Measurements from ENCODE around the gene ROPN1B.
A peak's percentile ranks its signal among the peaks of the same experiment; 100 is the strongest.
"Not testable (repeated sequence)": the region's sequence is repeated elsewhere in the genome, so short reads cannot be mapped to it uniquely, and the experiment has no call there.

ROPN1B gene

DNA sequence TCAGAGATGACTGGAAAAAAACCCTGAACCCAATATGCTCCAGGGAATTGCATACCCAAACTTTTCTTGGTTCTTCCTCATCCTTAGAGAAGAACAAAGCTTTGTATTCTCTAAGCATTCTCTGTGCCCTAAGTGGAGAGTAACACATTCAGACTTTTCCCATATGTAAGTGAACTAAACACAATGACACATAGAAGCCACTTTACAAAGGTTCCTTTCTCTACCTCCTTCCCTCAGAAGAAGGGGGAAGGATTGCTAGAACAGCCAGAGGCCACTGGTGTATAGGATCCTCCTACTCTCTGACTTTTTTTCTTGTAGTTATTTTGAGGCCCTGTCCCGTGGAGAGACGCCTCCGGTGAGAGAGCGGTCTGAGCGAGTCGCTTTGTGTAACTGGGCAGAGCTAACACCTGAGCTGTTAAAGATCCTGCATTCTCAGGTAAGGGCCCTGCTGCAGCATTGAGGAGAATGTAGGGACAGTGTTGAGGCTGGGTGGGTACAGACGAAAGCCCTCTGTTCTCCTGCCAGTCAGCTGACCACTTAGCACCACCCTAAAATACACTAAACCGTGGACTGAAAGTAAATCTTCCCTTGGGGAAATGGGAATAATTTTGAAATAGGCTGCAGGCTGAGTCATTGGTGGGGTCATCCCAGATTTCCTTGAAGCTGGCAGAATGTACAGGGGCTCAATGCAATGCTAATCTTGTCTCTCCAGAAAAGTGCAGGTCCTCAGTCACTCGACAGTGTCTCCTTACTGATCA lies 6.4 kb downstream of the ROPN1B start:
- DNase-seq (ENCODE audit: low read depth, low spot score); H3K27me3 ChIP-seq (ENCODE audit: control insufficient read depth, insufficient read depth, low read length); H3K4me3 ChIP-seq (ENCODE audit: low read length); H3K9me3 ChIP-seq (ENCODE audit: control insufficient read depth, insufficient read depth, low read length); H3K4me1 ChIP-seq (ENCODE audit: control insufficient read depth, insufficient read depth, low read length); H3K27ac ChIP-seq (ENCODE audit: low read length); H3K36me3 ChIP-seq (ENCODE audit: control insufficient read depth, insufficient read depth, low read length): not testable (repeated sequence)
- WGBS (ENCODE audit: insufficient coverage, insufficient read length): no CpG with 5 or more reads among the region's 9 CpGs

DNA sequence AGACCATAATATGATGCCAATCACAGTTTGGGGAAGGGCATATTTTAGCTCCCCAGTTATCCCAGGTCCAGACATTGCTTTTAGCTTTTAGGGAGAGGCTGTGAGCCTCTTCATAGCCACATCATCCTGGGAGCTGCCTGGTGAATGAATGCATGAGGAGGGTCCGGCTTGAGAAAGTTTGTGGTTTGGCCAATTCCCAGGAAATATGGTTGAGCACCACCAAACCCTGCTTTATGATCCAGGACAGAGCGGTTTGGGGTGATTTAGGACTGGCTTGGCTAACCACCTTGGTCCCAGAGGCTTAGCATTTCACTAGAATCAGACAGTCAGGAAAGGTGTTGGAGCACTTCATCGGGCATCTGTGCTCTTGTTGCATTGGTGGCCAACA lies 7.0 kb downstream of the ROPN1B start:
- H3K36me3 ChIP-seq (ENCODE audit: control insufficient read depth, insufficient read depth, low read length); H3K27ac ChIP-seq (ENCODE audit: low read length); H3K4me3 ChIP-seq (ENCODE audit: low read length); H3K9me3 ChIP-seq (ENCODE audit: control insufficient read depth, insufficient read depth, low read length); H3K4me1 ChIP-seq (ENCODE audit: control insufficient read depth, insufficient read depth, low read length); H3K27me3 ChIP-seq (ENCODE audit: control insufficient read depth, insufficient read depth, low read length); DNase-seq (ENCODE audit: low read depth, low spot score): not testable (repeated sequence)
- no CpG with 5 or more reads among the region's 3 CpGs for WGBS (ENCODE audit: insufficient coverage, insufficient read length)

DNA sequence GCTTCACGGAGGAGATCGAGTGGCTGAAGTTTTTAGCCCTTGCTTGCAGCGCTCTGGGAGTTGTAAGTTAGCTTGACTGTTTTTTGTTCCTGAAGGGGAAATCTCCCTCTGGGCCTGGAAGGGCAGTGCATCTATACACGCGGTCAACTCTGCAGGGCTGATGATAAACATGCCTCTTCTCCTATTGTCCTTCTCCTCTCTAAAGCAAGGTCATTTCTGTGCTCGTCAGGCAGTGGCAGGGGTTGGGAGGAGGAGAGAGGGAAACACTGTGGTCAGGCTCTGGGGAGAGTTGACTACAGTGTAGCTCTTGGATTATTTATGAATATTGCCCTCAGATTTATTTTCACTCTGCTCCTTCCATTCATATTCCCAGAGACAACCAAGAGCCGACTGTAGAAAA lies 8.1 kb downstream of the ROPN1B start:
- H3K4me1 ChIP-seq (ENCODE audit: control insufficient read depth, insufficient read depth, low read length); H3K9me3 ChIP-seq (ENCODE audit: control insufficient read depth, insufficient read depth, low read length); H3K27ac ChIP-seq (ENCODE audit: low read length); H3K27me3 ChIP-seq (ENCODE audit: control insufficient read depth, insufficient read depth, low read length); H3K4me3 ChIP-seq (ENCODE audit: low read length); DNase-seq (ENCODE audit: low read depth, low spot score); H3K36me3 ChIP-seq (ENCODE audit: control insufficient read depth, insufficient read depth, low read length): not testable (repeated sequence)
- no CpG with 5 or more reads among the region's 7 CpGs for WGBS (ENCODE audit: insufficient coverage, insufficient read length)

DNA sequence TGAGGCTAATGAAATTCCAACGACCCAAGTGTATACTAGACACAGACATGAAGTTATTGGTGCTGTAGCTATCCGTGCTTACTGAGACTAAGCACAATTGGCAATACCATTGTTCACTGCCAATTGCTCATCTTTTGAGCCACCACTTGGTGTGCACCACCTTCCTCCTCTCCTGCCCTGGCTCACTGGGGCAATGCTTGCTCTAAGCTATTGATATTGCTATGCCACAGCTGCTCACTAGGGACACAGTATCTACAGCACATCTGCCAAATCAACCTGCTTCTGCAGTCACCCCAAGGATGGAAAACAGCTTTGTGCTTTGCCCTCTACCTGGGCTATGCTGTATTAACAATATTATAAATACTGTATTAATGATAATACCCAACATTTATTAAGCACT lies 16.0 kb downstream of the ROPN1B start:
- H3K36me3 ChIP-seq (ENCODE audit: control insufficient read depth, insufficient read depth, low read length); H3K4me3 ChIP-seq (ENCODE audit: low read length); H3K27me3 ChIP-seq (ENCODE audit: control insufficient read depth, insufficient read depth, low read length); H3K27ac ChIP-seq (ENCODE audit: low read length); H3K4me1 ChIP-seq (ENCODE audit: control insufficient read depth, insufficient read depth, low read length); H3K9me3 ChIP-seq (ENCODE audit: control insufficient read depth, insufficient read depth, low read length); DNase-seq (ENCODE audit: low read depth, low spot score): not testable (repeated sequence)
- WGBS (ENCODE audit: insufficient coverage, insufficient read length): no CpG with 5 or more reads among the region's 2 CpGs

DNA sequence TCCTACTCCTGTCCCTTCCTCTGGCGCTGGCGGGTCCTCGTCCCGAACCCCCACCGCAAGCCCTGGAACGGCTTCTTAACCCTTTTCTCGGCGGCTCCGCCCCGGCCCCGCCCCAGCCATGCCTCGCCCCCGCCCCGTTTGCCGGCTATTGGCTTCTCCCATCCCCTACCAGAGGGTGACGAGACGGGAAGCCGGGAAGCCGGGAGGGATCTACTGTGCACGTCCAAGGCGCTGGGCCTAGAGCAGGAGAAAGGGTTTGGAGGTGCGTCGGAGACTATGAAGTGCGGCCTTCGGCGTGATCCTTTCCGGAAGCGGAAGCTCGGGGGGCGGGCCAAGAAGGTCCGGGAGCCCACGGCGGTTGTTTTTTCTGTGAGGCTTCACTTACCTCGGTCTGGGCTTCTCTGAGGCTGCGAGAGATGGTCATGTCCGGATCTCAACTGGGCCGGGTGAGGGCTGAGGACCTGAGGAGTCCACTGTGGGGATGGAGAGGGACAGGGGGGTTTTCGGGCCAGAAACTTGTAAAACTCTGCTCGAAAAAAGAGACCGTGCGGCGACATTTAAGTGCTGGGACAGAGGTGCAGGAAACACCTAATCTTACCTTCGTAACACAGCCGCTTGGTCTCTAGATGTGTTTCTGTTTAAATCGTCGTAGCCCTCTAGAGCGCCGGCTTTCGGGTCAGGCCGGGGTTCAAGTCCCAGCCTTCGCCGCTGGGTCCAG lies 21.4 kb downstream of the ROPN1B start:
- H3K36me3 ChIP-seq (ENCODE audit: control insufficient read depth, insufficient read depth, low read length): no peaks in the 10 kb centered on the region
- no peak overlapping the region for H3K27ac ChIP-seq (ENCODE audit: low read length)
- peaks cover 2% of the 10 kb centered on the region for H3K4me1 ChIP-seq (ENCODE audit: control insufficient read depth, insufficient read depth, low read length)
- no peaks in the 10 kb centered on the region for H3K9me3 ChIP-seq (ENCODE audit: control insufficient read depth, insufficient read depth, low read length)
- H3K27me3 ChIP-seq (ENCODE audit: control insufficient read depth, insufficient read depth, low read length): no peaks in the 10 kb centered on the region
- no CpG with 5 or more reads among the region's 52 CpGs for WGBS (ENCODE audit: insufficient coverage, insufficient read length)
- H3K4me3 ChIP-seq (ENCODE audit: low read length): peak overlapping the region; percentile 54; the same call in 1 of the 2 replicates
- peak; percentile 60 for DNase-seq (ENCODE audit: low read depth, low spot score)

DNA sequence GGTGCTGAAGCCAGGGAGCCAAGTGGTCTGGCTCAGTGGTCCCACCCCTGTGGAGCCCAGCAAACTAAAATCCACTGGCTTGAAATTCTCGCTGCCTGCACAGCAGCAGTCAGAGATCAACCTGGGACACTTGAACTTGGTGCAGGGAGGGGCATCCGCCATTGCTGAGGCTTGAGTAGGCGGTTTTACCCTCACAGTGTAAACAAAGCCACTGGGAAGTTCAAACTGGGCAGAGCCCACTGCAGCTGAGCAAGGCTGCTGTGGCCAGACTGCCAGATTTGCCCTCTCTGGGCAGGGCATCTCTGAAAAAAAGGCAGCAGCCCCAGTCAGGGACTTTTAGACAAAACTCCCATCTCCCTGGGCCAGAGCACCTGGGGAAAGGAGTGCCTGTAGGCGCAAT lies 27.8 kb downstream of the ROPN1B start:
- not testable (repeated sequence) for H3K36me3 ChIP-seq (ENCODE audit: control insufficient read depth, insufficient read depth, low read length); H3K27ac ChIP-seq (ENCODE audit: low read length); H3K4me1 ChIP-seq (ENCODE audit: control insufficient read depth, insufficient read depth, low read length); H3K9me3 ChIP-seq (ENCODE audit: control insufficient read depth, insufficient read depth, low read length); DNase-seq (ENCODE audit: low read depth, low spot score); H3K4me3 ChIP-seq (ENCODE audit: low read length); H3K27me3 ChIP-seq (ENCODE audit: control insufficient read depth, insufficient read depth, low read length)
- WGBS (ENCODE audit: insufficient coverage, insufficient read length): no CpG with 5 or more reads among the region's 4 CpGs

DNA sequence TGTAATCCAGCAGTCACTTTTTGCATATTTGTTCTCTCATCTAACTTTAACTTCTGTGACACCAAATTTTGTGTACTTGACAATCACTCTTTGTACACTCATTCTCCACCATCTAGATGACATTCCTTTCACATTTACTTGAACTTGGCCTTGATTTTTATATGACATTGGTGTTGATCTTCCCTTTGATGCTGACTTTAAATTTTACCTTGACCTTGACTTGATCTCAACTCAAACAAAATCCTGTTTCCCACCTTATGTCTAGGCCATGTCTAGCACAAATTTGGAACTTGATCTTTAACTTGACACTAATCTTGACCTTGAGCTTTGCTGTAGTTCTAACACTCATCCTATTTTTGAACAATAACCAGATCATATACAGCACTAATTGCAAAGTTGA lies 33.2 kb downstream of the ROPN1B start:
- no peaks in the 10 kb centered on the region for H3K9me3 ChIP-seq (ENCODE audit: control insufficient read depth, insufficient read depth, low read length)
- no peak overlapping the region for H3K27ac ChIP-seq (ENCODE audit: low read length)
- DNase-seq (ENCODE audit: low read depth, low spot score): no peak
- no peaks in the 10 kb centered on the region; the same call in 1 of the 2 replicates for H3K36me3 ChIP-seq (ENCODE audit: control insufficient read depth, insufficient read depth, low read length)
- no peaks in the 10 kb centered on the region for H3K27me3 ChIP-seq (ENCODE audit: control insufficient read depth, insufficient read depth, low read length)
- no peak overlapping the region for H3K4me3 ChIP-seq (ENCODE audit: low read length)
- no peaks in the 10 kb centered on the region for H3K4me1 ChIP-seq (ENCODE audit: control insufficient read depth, insufficient read depth, low read length)

DNA sequence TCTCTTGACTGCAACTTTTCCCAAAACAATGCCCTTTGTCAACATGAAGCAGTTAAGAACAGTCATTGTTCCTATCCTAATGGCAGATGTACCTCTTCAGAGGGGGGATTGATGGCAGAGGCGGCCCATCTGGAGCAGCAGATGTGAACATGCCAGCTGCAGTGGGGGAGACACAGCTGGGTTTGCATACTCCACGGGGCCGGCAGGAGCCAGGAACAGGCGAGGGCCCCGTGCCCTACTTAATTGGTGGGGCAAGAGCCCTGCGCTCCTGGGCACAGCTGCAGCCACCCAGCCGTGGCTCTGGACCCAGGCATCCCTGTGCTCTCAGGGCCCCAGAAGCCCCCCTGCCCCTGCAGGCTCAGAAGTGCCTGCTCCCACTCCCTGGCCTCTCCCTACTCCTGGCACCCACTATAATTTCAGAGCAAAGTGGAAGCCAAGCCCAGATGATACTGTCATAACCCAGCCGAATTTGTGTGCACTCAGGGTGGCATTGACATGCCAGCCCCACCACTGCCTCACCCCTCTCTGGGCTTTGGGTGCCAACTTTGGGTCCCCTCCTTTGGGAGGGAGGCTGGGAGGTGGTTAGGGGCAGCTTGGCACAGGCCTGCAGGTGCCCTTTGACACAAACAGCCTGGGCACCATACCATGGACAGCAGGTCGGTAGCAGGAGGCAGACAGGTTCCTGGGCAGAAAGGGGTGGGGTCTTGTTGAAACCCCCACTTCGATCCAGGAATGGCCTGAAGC lies 34.6 kb downstream of the ROPN1B start:
- WGBS (ENCODE audit: insufficient coverage, insufficient read length): no CpG with 5 or more reads among the region's 10 CpGs
- no peak overlapping the region for H3K4me3 ChIP-seq (ENCODE audit: low read length)
- no peak for DNase-seq (ENCODE audit: low read depth, low spot score)
- no peaks in the 10 kb centered on the region for H3K27me3 ChIP-seq (ENCODE audit: control insufficient read depth, insufficient read depth, low read length)
- no peaks in the 10 kb centered on the region for H3K9me3 ChIP-seq (ENCODE audit: control insufficient read depth, insufficient read depth, low read length)
- H3K36me3 ChIP-seq (ENCODE audit: control insufficient read depth, insufficient read depth, low read length): peaks cover 3% of the 10 kb centered on the region; the same call in 1 of the 2 replicates
- H3K4me1 ChIP-seq (ENCODE audit: control insufficient read depth, insufficient read depth, low read length): no peaks in the 10 kb centered on the region
- no peak overlapping the region for H3K27ac ChIP-seq (ENCODE audit: low read length)

DNA sequence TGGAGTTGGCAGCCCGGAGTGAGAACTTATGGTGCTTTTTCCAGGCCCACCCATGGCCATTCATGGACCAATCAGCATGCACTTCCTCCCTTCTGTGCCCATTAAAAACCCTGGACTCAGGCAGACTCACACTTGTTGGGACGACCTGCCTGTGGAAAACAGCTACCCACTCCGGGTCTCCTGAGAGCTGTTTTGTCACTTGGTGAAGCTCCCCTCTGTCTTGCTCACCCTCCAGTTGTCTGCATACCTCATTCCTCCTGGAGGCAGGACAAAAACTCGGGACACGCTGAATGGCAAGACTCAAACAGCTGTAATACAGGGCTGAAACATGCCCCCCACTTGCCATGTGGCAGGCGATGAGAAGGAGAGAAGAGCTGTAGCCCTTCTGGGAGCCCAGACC lies 35.2 kb downstream of the ROPN1B start:
- no CpG with 5 or more reads among the region's 6 CpGs for WGBS (ENCODE audit: insufficient coverage, insufficient read length)
- H3K27me3 ChIP-seq (ENCODE audit: control insufficient read depth, insufficient read depth, low read length): no peaks in the 10 kb centered on the region
- no peaks in the 10 kb centered on the region for H3K9me3 ChIP-seq (ENCODE audit: control insufficient read depth, insufficient read depth, low read length)
- H3K36me3 ChIP-seq (ENCODE audit: control insufficient read depth, insufficient read depth, low read length): peaks cover 3% of the 10 kb centered on the region; the same call in 1 of the 2 replicates
- H3K27ac ChIP-seq (ENCODE audit: low read length): no peak overlapping the region
- DNase-seq (ENCODE audit: low read depth, low spot score): no peak
- no peaks in the 10 kb centered on the region for H3K4me1 ChIP-seq (ENCODE audit: control insufficient read depth, insufficient read depth, low read length)
- H3K4me3 ChIP-seq (ENCODE audit: low read length): no peak overlapping the region

DNA sequence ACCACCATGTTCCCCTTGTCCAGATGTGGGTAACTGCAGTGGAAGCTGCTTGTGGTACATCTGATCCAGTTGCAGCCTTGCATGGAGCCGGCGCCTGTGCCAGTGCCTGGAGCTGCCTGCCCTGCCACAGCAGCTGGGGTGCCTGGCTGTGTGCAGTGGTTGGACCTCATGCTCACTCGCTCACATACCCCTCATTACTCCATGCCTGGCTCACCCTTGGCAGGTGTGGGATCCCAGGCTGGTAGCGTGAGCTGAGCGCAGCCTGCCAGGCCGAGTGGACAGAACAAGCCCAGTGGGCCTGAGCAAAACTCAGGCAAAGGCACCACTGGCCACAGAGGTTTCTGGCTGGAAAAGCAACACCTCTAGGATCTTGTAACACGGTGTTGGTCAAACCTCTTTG lies 35.7 kb downstream of the ROPN1B start:
- Histone ChIP-seq H3K4me1 (ENCODE audit: control insufficient read depth, insufficient read depth, low read length) (no peaks in the 10 kb centered on the region), H3K27ac (ENCODE audit: low read length) (no peak overlapping the region), H3K9me3 (ENCODE audit: control insufficient read depth, insufficient read depth, low read length) (no peaks in the 10 kb centered on the region), H3K4me3 (ENCODE audit: low read length) (no peak overlapping the region), H3K36me3 (ENCODE audit: control insufficient read depth, insufficient read depth, low read length) (peaks cover 3% of the 10 kb centered on the region; the same call in 1 of the 2 replicates), H3K27me3 (ENCODE audit: control insufficient read depth, insufficient read depth, low read length) (no peaks in the 10 kb centered on the region)
- DNase-seq (ENCODE audit: low read depth, low spot score): no peak
- no CpG with 5 or more reads among the region's 7 CpGs for WGBS (ENCODE audit: insufficient coverage, insufficient read length)
